Measurements from ENCODE around the gene ADAMTSL4.
"Not testable (repeated sequence)": the region's sequence is repeated elsewhere in the genome, so short reads cannot be mapped to it uniquely, and the experiment has no call there.

Gene ADAMTSL4

DNA sequence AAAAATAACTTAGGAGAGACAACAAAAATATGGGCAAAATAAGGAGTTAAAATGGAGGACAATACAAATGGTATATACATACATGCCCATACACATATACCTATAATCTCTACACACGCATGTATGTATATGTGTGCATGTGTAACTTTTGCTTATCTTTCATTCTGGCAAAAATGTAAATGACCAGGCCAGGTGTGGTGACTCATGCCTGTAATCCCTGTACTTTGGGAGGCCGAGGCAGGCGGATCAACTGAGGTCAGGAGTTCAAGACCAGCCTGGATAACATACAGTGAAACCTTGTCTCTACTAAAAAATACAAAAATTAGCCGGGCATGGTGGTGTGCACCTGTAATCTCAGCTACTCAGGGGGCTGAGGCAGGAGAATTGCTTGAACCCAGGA lies 49.1 kb downstream of the ADAMTSL4 start:
- FAIRE-seq = not testable (repeated sequence)

DNA sequence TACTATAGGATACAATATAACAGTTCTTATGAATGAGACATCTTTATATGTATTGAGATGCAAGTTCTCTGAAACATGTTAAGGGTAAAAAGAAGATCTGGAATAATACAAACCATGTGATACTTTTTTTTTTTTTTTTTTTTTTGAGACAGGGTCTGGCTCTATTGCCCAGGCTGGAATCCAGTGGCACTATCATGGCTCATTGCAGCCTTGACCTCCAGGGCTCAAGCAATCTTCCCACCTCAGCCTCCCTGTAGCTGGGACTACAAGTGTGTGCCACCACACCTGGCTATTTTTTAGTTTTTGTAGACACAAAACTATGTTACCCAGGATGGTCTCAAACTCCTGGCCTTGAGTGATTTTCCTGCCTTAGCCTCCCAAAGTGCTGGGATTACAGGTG lies 52.3 kb downstream of the ADAMTSL4 start:
- no peak for FAIRE-seq

- FAIRE-seq = not testable (repeated sequence)
These were observed 53.2 kb downstream of the ADAMTSL4 start for GRCh38 chr1:150602372-150602771.

GRCh38 chr1:150603711-150604110 lies 54.5 kb downstream of the ADAMTSL4 start:
- no peak for FAIRE-seq

GRCh38 chr1:150604226-150604588 lies 55.0 kb downstream of the ADAMTSL4 start:
- FAIRE-seq = no peak

DNA sequence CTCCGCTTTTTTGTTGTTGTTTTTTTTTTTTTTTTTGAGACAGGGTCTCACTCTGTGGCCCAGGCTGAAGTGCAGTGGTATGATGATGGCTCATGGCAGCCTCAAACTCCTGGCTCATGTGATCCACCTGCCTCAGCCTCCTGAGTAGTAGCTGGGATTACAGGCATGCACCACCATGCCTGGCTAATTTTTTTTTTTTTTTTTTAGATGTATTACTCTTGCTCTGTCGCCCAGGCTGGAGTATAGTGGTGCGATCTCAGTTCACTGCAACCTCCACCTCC lies 56.2 kb downstream of the ADAMTSL4 start:
- FAIRE-seq = not testable (repeated sequence)

GRCh38 chr1:150606463-150607142 lies 57.4 kb downstream of the ADAMTSL4 start:
- FAIRE-seq = no peak

DNA sequence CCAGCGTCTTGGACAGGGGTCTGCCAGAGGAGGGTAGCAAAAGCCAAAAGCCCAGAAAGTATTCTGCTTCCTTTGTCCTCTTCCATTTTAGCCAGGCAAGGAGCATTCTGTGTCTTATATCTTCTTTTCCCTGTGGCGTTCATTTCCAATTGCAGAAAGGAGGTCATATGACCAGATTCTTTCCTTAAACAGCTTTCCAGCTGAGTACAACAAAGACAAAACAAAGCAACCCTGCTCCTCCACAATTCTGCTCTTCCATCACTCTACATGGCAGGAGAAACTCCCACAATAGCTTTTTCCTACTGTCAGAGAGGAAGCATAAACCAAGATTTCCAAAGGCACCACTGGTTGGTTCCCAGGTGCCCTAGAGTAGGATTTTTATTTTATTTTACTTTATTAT lies 60.5 kb downstream of the ADAMTSL4 start:
- no peak for FAIRE-seq
